DOHH2 (cell line): ENCODE data around the gene FAM181A.

Experiments used
- EZH2phosphoT487 ChIP-seq: fragments of 200-600 bp; sonication (generic); IDR thresholded peaks from 2 replicates; pipeline ENCODE4 v1.6.1; 2017; ENCODE audit warnings: borderline replicate concordance, mild to moderate bottlenecking, antibody characterized with exemption, low read length, moderate library complexity, mixed read lengths
- TF ChIP-seq, protein P1 (sequence below): fragments of 200-600 bp; sonication (generic); IDR thresholded peaks from one replicate; pipeline ENCODE4 v1.5.1; 2014; ENCODE audit warnings: antibody characterized with exemption, mild to moderate bottlenecking, low read depth, low read length; ENCODE audit not compliant: poor library complexity, severe bottlenecking

DNA sequence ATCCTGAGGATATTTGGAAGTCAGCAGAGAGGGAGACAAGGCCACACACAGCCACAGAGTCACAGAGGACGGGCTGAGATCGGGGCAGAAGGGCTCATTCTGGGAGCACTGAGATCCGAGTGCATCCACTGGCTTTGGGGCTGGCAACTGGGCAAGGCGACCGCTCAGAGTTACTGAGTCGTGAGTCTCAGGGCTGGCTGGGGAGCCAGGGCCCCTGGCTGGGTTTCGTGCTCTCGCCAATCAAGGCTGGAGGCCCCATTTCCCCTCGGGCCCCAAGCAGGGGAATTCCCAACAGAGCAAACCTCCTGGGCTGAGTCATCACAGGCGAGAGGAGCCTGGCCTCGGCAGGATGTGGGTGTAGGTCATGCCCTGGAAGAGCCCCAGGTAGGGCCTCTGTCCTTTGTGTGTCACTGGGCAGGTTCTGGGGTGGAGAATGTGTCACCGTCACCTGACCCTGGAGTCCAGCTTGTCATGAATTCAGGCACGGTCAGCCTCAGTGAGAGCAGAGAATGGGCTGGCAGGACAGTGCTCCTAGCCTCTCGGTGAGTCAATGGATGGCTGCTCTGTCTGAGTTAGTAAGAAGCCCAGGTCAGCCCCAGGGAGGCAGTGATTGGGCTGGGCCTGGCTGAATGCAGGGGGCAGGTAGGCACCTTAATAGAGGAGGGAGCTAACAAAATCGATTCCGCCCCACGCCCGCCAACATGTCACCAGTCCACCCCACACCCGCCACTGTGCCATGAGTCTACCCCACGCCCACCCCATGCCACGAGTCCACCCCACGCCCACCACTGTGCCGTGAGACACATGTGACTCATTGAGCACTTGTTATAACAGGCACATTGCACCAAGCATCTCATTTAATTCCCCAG, 32.3 kb downstream of the FAM181A start:
- TF ChIP-seq, protein P1, sequence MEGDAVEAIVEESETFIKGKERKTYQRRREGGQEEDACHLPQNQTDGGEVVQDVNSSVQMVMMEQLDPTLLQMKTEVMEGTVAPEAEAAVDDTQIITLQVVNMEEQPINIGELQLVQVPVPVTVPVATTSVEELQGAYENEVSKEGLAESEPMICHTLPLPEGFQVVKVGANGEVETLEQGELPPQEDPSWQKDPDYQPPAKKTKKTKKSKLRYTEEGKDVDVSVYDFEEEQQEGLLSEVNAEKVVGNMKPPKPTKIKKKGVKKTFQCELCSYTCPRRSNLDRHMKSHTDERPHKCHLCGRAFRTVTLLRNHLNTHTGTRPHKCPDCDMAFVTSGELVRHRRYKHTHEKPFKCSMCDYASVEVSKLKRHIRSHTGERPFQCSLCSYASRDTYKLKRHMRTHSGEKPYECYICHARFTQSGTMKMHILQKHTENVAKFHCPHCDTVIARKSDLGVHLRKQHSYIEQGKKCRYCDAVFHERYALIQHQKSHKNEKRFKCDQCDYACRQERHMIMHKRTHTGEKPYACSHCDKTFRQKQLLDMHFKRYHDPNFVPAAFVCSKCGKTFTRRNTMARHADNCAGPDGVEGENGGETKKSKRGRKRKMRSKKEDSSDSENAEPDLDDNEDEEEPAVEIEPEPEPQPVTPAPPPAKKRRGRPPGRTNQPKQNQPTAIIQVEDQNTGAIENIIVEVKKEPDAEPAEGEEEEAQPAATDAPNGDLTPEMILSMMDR, result no peak
- TF ChIP-seq EZH2phosphoT487, result no peak
